ENCODE measurements around the gene CLNK.

GRCh38 chr4:10527438-10527837 lies 157.1 kb downstream of the CLNK start:
- TF ChIP-seq GATA2 (IDR thresholded peaks at IDR 0.05; ENCODE audit: low read depth, low read length) (no peak), GATA3 (IDR thresholded peaks at IDR 0.05; ENCODE audit: low read depth, low read length) (no peak)

All from SH-SY5Y (cell line).